GM18502 (cell line): ENCODE data around the gene USP22.

Experiments
- ATAC-seq: cut with Tn5 transposase; IDR thresholded peaks from one replicate; pipeline ENCODE4 v1.9.1; 2021; ENCODE audit warnings: mild to moderate bottlenecking; ENCODE audit not compliant: unreplicated experiment, poor library complexity

Gene USP22

GRCh38 chr17:21025451-21025850, 17.4 kb downstream of the USP22 start:
- no peak for ATAC-seq

GRCh38 chr17:21024024-21024423, 18.8 kb downstream of the USP22 start:
- no peak for ATAC-seq

GRCh38 chr17:21021208-21021803, 21.5 kb downstream of the USP22 start:
- ATAC-seq = no peak

GRCh38 chr17:21020622-21021021, 22.2 kb downstream of the USP22 start:
- peak; percentile 12 for ATAC-seq

- ATAC-seq = peak; percentile 73
Observed at GRCh38 chr17:21019976-21020586, 22.7 kb downstream of the USP22 start.

GRCh38 chr17:21018894-21019293, 23.9 kb downstream of the USP22 start:
- no peak for ATAC-seq

GRCh38 chr17:21017861-21018260, 24.9 kb downstream of the USP22 start:
- no peak for ATAC-seq

- ATAC-seq = no peak
Observed at GRCh38 chr17:21017256-21017655, 25.6 kb downstream of the USP22 start.

GRCh38 chr17:21016826-21017225, 26.0 kb downstream of the USP22 start:
- ATAC-seq = no peak

- no peak for ATAC-seq
Observed at GRCh38 chr17:21015564-21015963, 27.2 kb downstream of the USP22 start.

GRCh38 chr17:21014498-21014897, 28.3 kb downstream of the USP22 start:
- no peak for ATAC-seq

- no peak for ATAC-seq
Observed at GRCh38 chr17:21013983-21014382, 28.8 kb downstream of the USP22 start.

- ATAC-seq = no peak
Observed at GRCh38 chr17:21012736-21013135, 30.1 kb downstream of the USP22 start.

- ATAC-seq = no peak
Observed at GRCh38 chr17:21010705-21011596, 31.9 kb downstream of the USP22 start.

- no peak for ATAC-seq
Observed at GRCh38 chr17:21008992-21009671, 33.7 kb downstream of the USP22 start.

- no peak for ATAC-seq
Observed at GRCh38 chr17:21008160-21008915, 34.5 kb downstream of the USP22 start.

- no peak for ATAC-seq
Observed at GRCh38 chr17:21007646-21008045, 35.2 kb downstream of the USP22 start.

GRCh38 chr17:21005803-21006202, 37.0 kb downstream of the USP22 start:
- no peak for ATAC-seq

- ATAC-seq = no peak
Observed at GRCh38 chr17:21005367-21005766, 37.4 kb downstream of the USP22 start.
